Measurements from ENCODE around the gene COPG1.
A peak's percentile ranks its signal among the peaks of the same experiment; 100 is the strongest.

The COPG1 gene

DNA sequence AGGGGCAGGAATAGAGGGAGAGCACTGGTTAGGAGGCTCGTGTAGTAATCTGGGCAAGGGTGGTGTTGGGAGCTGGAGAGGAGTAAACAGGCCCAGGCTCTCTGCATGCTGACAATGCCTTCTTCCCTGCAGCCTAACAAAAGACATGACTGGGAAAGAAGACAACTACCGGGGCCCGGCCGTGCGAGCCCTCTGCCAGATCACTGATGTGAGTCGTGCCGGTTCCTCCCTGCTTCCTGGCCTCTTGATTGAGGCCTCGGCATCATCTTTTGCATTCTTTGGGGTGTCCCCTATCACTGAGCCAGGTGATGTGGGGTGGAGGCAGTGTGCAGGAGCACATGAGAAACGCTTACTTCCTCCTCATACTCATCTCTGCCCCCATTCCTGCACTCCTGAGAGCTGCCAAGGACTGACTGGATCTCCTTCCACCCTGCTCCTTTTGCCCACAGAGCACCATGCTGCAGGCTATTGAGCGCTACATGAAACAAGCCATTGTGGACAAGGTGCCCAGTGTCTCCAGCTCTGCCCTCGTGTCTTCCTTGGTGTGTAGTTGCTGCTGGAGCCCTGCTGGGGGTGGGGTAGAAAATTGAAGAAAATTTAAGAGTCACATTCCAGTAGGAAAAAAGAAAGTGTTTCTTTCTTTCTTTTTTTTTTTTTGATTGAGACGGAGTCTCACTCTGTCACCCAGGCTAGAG lies 5.3 kb downstream of the COPG1 start:
- Histone ChIP-seq H3K36me3 (ENCODE audit: low read depth) (peaks cover 97% of the 10 kb centered on the region), H3K27ac (ENCODE audit: poor library complexity, severe bottlenecking) (no peak overlapping the region), H3K4me3 (ENCODE audit: severe bottlenecking) (no peak overlapping the region), H3K27me3 (ENCODE audit: insufficient read depth, poor library complexity, severe bottlenecking) (no peaks in the 10 kb centered on the region), H3K9me3 (ENCODE audit: severe bottlenecking) (no peaks in the 10 kb centered on the region), H3K4me1 (ENCODE audit: insufficient read depth, poor library complexity, severe bottlenecking) (peaks cover 4% of the 10 kb centered on the region)
- TF ChIP-seq, protein P1, sequence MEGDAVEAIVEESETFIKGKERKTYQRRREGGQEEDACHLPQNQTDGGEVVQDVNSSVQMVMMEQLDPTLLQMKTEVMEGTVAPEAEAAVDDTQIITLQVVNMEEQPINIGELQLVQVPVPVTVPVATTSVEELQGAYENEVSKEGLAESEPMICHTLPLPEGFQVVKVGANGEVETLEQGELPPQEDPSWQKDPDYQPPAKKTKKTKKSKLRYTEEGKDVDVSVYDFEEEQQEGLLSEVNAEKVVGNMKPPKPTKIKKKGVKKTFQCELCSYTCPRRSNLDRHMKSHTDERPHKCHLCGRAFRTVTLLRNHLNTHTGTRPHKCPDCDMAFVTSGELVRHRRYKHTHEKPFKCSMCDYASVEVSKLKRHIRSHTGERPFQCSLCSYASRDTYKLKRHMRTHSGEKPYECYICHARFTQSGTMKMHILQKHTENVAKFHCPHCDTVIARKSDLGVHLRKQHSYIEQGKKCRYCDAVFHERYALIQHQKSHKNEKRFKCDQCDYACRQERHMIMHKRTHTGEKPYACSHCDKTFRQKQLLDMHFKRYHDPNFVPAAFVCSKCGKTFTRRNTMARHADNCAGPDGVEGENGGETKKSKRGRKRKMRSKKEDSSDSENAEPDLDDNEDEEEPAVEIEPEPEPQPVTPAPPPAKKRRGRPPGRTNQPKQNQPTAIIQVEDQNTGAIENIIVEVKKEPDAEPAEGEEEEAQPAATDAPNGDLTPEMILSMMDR (IDR thresholded peaks at IDR 0.05; ENCODE audit: poor library complexity, severe bottlenecking), result no peak
- DNase-seq (ENCODE audit: low spot score), result no peak
- ATAC-seq (ENCODE audit: low read depth), result no peak

DNA sequence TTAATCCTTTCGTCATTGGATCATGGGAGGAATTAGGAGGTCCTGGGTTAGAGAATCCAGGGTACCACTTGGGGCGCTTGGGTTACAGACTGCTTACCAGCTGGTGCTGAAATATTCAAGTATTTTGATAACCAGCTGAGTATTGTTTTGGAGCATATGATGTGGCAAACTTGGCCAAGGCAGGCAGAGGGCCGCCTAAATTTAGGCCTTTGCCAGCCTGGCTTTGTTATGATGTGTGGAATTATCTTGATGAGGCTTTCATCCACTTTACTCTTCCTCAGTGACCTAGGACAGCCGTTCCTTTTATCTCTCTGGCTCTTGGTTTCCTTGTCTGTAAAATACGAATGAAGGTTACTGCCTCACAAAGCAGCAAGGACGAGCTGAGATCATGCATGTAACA lies 6.9 kb downstream of the COPG1 start:
- no peak for ATAC-seq (ENCODE audit: low read depth)
- TF ChIP-seq, protein P1 (IDR thresholded peaks at IDR 0.05; ENCODE audit: poor library complexity, severe bottlenecking), result no peak
- Histone ChIP-seq H3K9me3 (ENCODE audit: severe bottlenecking) (no peaks in the 10 kb centered on the region), H3K27me3 (ENCODE audit: insufficient read depth, poor library complexity, severe bottlenecking) (no peaks in the 10 kb centered on the region), H3K4me3 (ENCODE audit: severe bottlenecking) (no peak overlapping the region), H3K4me1 (ENCODE audit: insufficient read depth, poor library complexity, severe bottlenecking) (no peaks in the 10 kb centered on the region), H3K36me3 (ENCODE audit: low read depth) (peaks cover 99% of the 10 kb centered on the region), H3K27ac (ENCODE audit: poor library complexity, severe bottlenecking) (no peak overlapping the region)
- DNase-seq (ENCODE audit: low spot score), result no peak

DNA sequence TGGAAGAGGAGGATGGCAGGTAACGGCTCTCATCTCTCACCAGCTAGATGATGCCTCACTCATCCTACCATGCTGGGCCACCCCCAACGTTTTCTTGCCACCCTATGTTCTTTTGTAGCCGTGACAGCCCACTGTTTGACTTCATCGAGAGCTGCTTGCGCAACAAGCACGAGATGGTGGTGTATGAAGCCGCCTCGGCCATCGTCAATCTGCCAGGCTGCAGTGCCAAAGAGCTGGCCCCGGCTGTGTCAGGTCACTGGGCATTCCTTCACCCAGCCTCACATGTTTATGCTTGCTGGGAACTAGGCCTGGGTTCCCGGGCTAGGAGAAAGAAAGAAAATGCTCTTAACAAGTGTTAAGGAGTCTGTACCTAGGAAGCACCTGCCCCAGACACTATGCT lies 8.2 kb downstream of the COPG1 start:
- Histone ChIP-seq H3K4me3 (ENCODE audit: severe bottlenecking) (no peak overlapping the region), H3K9me3 (ENCODE audit: severe bottlenecking) (no peaks in the 10 kb centered on the region), H3K27me3 (ENCODE audit: insufficient read depth, poor library complexity, severe bottlenecking) (no peaks in the 10 kb centered on the region), H3K27ac (ENCODE audit: poor library complexity, severe bottlenecking) (no peak overlapping the region), H3K4me1 (ENCODE audit: insufficient read depth, poor library complexity, severe bottlenecking) (no peaks in the 10 kb centered on the region), H3K36me3 (ENCODE audit: low read depth) (peaks cover 100% of the 10 kb centered on the region)
- TF ChIP-seq, protein P1 (IDR thresholded peaks at IDR 0.05; ENCODE audit: poor library complexity, severe bottlenecking), result no peak
- ATAC-seq (ENCODE audit: low read depth) (no peak), DNase-seq (ENCODE audit: low spot score) (no peak)

DNA sequence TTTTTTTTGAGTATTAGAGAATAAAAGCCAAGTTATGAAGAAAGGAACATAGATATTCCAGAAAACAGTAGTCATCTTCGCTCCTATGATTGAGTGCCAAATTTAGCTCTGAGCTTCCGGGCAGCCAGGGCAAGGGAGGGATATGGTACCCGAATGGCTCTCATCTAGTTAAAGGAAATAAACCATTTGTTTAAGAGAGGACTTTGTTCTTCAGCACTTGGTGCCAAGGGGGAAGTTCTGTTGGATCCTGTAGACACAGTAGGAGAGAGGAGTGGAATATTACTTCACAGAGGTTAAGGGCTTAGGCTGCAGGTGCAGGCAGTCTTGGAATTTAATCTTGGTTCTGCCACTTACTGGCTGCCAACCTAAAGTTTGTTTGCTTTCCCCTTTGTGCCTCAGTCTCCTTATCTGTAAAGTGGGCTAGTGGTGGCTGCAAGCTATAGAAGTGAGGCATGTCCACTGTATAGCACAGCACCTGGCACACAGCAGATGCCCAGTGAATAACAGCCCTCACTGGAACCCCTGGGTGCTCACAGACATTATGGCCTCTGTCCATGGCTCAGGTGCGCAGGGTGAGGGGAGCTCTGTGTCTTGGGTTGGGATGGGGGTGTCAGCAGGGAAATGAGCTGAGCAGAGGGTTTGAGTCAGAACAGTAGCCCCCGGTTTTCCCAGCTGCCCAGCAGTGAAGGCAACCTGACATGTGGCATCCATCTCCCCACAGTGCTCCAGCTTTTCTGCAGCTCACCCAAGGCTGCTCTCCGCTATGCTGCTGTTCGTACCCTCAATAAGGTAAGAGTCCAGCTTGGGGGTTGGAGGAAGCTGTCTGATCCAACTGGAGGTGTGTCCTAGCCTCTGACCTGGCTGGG lies 10.4 kb downstream of the COPG1 start:
- ATAC-seq (ENCODE audit: low read depth) (no peak), DNase-seq (ENCODE audit: low spot score) (peak; percentile 21)
- Histone ChIP-seq H3K9me3 (ENCODE audit: severe bottlenecking) (no peaks in the 10 kb centered on the region), H3K27me3 (ENCODE audit: insufficient read depth, poor library complexity, severe bottlenecking) (no peaks in the 10 kb centered on the region), H3K4me3 (ENCODE audit: severe bottlenecking) (no peak overlapping the region), H3K4me1 (ENCODE audit: insufficient read depth, poor library complexity, severe bottlenecking) (no peaks in the 10 kb centered on the region), H3K36me3 (ENCODE audit: low read depth) (peaks cover 97% of the 10 kb centered on the region), H3K27ac (ENCODE audit: poor library complexity, severe bottlenecking) (no peak overlapping the region)
- TF ChIP-seq, protein P1 (IDR thresholded peaks at IDR 0.05; ENCODE audit: poor library complexity, severe bottlenecking), result no peak
